PFSK-1 (cell line): Measurements from ENCODE around the gene FAM227B.

Source experiments
- POLR2AphosphoS5 ChIP-seq: IDR thresholded peaks from 2 replicates; pipeline ENCODE4 v1.6.1; 2012; ENCODE audit warnings: low read depth, mild to moderate bottlenecking, control low read depth, low read length, moderate library complexity
- TAF1 ChIP-seq: IDR thresholded peaks from 2 replicates; pipeline ENCODE4 v1.6.1; 2012; ENCODE audit warnings: low read length, control low read depth, borderline replicate concordance; ENCODE audit not compliant: insufficient read depth

- TF ChIP-seq TAF1, result no peak
- TF ChIP-seq POLR2AphosphoS5, result no peak
These were observed 31.6 kb downstream of the FAM227B start for GRCh38 chr15:49589030-49589429.
